Adrenal gland (tissue), 12 donors: ENCODE measurements around the gene BLMH. TPM values are rescaled to one million over a fixed set of nuclear protein-coding genes. Genes with fewer than 3 reads are reported as not detected.

Experiments
- DNase-seq, 7 donors: peaks; one replicate each; pipeline ENCODE4 v3.0.0-alpha.2; 2019 to 2020
- H3K27ac ChIP-seq, 5 donors: fragments of 200-600 bp; sonication (generic) in 4 of 5; 1 replicate in 3 of 5; 2 replicates in 2 of 5; pipeline versions ENCODE4 v1.5.1 to v1.8.0; 2016 to 2020; ENCODE audit warnings: mild to moderate bottlenecking in 1 of 5
- H3K27me3 ChIP-seq: fragments of 200-600 bp; 2 replicates; pipeline ENCODE4 v1.8.0; 2021
- H3K36me3 ChIP-seq, 2 donors: fragments of 200-600 bp; replicated peaks in 1 of 2; 1 replicate in 1 of 2; 2 replicates in 1 of 2; pipeline versions ENCODE4 v1.5.1 to v1.8.0; 2018 to 2022
- H3K4me1 ChIP-seq, 2 donors: fragments of 200-600 bp; replicated peaks in 1 of 2; 1 replicate in 1 of 2; 2 replicates in 1 of 2; pipeline versions ENCODE4 v1.5.1 to v1.8.0; 2018 to 2021
- H3K4me3 ChIP-seq, 4 donors: fragments of 200-600 bp; sonication (generic) in 3 of 4; one replicate each; pipeline ENCODE4 v1.5.1; 2016 to 2018
- H3K9me3 ChIP-seq, 3 donors: fragments of 200-600 bp; sonication (generic) in 1 of 3; replicated peaks in 1 of 3; 1 replicate in 2 of 3; 2 replicates in 1 of 3; pipeline versions ENCODE4 v1.5.1 to v1.8.0; 2016 to 2021
- POLR2A ChIP-seq, 2 donors: fragments of 450-650 bp; IDR thresholded peaks; one replicate each; pipeline ENCODE4 v1.6.1; 2017; ENCODE audit warnings: antibody characterized with exemption in 2 of 2, mild to moderate bottlenecking in 2 of 2, moderate library complexity in 1 of 2
- WGBS, 4 donors: extraction: QIAGEN DNeasy Blood & Tissue Kit in 2 of 4; methylation state at CpG; one replicate each; pipeline versions ENCODE4 v1.1.5 to v1.1.7; 2013 to 2017; 5-methylcytosine and 5-hydroxymethylcytosine counted together
- intact Hi-C, 2 donors: fragments of 100-400 bp; cut with DNase I; formaldehyde crosslinking; loops; one replicate each; pipeline versions ENCODE4 v1.14.1 to v1.15.0; 2022 to 2023
- polyA plus RNA-seq, 3 donors: library from polyadenylated mRNA; stranded (reverse); fragments of 200-250 nt in 2 of 3; fragments of 350-450 nt in 1 of 3; fragmentation: Illumina TruSeq in 1 of 3; extraction: RNeasy Lipid Tissue Mini Kit (QIAGEN cat#74804) in 1 of 3; gene quantifications; one replicate each; pipeline ENCODE4 v1.2.3, GENCODE V29; 2013 to 2014
- small RNA-seq, 2 donors: library from RNA; depleted of rRNA; stranded (forward); fragments of <200 nt; gene quantifications; one replicate each; pipeline ENCODE3, GENCODE V24; 2016
- total RNA-seq, 9 donors: library from RNA; depleted of rRNA in 4 of 9; stranded (reverse); fragments of >200 nt in 4 of 9; fragments of 120-200 nt in 1 of 9; fragmentation: NEBNext Ultra II Directional in 1 of 9; extraction: Animal tissue kit (Norgen Biotek cat#: 25700) in 1 of 9; gene quantifications; one replicate each; pipeline versions ENCODE4 v1.1.0 to v1.2.4, GENCODE V29; 2013 to 2023
- TF ChIP-seq, protein P1 (sequence below), 6 experiments: fragments of 450-650 bp in 4 of 6; fragments of 200-600 bp in 2 of 6; sonication (generic) in 1 of 6; IDR thresholded peaks; 1 replicate in 5 of 6; 2 replicates in 1 of 6; pipeline versions ENCODE4 v1.5.1 to v1.8.0; 2016 to 2021; ENCODE audit warnings: antibody characterized with exemption in 6 of 6, mild to moderate bottlenecking in 2 of 6, moderate library complexity in 1 of 6
- donor health status: healthy with polysubstance abuse.
- donor health status: Bipolar disorder and iron deficiency.
- donor health status: DM: yes; HTN: yes; CAD: no.
- donor health status: DM: no; HTN: no; CAD: no.
- donor health status: DM: no; HTN: no; CAD: no.
- donor health status: DM: yes; HTN: yes; CAD: no.

The BLMH gene
- total and polyA plus RNA-seq, 12 donors = 12.1 to 41.7 (median 18.9) TPM

DNA sequence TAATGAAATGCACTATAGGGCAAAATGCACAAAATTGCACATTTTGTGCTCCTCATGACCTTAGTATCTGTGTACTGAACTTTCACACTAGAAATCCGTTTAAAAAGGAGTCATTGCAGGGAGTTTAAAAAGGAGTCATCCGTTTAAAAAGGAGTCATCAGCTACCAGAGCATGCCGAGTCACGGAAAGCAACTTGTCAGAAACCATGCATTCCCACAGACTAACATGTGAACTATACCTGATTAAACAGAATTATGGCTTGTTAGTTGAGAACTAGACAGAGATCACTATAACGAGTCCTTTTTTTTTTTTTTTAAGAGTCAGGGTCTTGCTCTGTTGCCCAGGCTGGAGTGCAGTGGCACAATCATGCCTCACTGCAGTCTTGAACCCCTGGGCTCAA is 92.1 kb downstream of the BLMH start:
- no peaks in the 10 kb centered on the region for H3K9me3 ChIP-seq
- H3K4me3 ChIP-seq = no peak overlapping the region
- intact Hi-C loops = no loop called here
- WGBS, 4 donors = 69 to 75% (median 72%) methylated on average over 5 of the region's 5 CpGs
- DNase-seq = peak in 1 of 7 donors; percentile 4
- no peaks in the 10 kb centered on the region for H3K36me3 ChIP-seq
- H3K4me1 ChIP-seq = no peaks in the 10 kb centered on the region
- no peak overlapping the region for H3K27ac ChIP-seq
- no peaks in the 10 kb centered on the region for H3K27me3 ChIP-seq
- TF ChIP-seq, protein P1, sequence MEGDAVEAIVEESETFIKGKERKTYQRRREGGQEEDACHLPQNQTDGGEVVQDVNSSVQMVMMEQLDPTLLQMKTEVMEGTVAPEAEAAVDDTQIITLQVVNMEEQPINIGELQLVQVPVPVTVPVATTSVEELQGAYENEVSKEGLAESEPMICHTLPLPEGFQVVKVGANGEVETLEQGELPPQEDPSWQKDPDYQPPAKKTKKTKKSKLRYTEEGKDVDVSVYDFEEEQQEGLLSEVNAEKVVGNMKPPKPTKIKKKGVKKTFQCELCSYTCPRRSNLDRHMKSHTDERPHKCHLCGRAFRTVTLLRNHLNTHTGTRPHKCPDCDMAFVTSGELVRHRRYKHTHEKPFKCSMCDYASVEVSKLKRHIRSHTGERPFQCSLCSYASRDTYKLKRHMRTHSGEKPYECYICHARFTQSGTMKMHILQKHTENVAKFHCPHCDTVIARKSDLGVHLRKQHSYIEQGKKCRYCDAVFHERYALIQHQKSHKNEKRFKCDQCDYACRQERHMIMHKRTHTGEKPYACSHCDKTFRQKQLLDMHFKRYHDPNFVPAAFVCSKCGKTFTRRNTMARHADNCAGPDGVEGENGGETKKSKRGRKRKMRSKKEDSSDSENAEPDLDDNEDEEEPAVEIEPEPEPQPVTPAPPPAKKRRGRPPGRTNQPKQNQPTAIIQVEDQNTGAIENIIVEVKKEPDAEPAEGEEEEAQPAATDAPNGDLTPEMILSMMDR (IDR thresholded peaks at IDR 0.05) = no peak
- no peak for TF ChIP-seq POLR2A (IDR thresholded peaks at IDR 0.05)

Small RNA genes within 50 kb of the gene (small RNA-seq; reads per million reads assigned to genes)
- gene RF00154 = 158 to 161 reads per million in 2 donors
- 0 reads per million in 2 donors for gene RNU6-1267P

Other genes starting within 250 kb of the BLMH start
- 10 to 100 TPM in 8 of 9 donors, 1 to 10 TPM in 1; 8.9 to 60.6 (median 21.2) TPM for gene NSRP1, start 175.1 kb downstream of the BLMH start, total RNA-seq
- gene NSRP1, start 175.1 kb downstream of the BLMH start, polyA plus RNA-seq = 10 to 100 TPM; 19.2 to 63.6 (median 36.0) TPM
- gene SLC6A4, start 56.2 kb downstream of the BLMH start, total RNA-seq = under 1 TPM in 6 of 9 donors, not detected in 3; 0.03 to 0.67 (median 0.25) TPM
- under 1 TPM; 0.05 to 0.13 (median 0.08) TPM for gene SLC6A4, start 56.2 kb downstream of the BLMH start, polyA plus RNA-seq
- gene TMIGD1, start 42.1 kb upstream of the BLMH start, total RNA-seq = not detected
- gene TMIGD1, start 42.1 kb upstream of the BLMH start, polyA plus RNA-seq = not detected
- 10 to 100 TPM; 27.2 to 52.8 (median 35.1) TPM for gene CPD, start 87.0 kb upstream of the BLMH start, total RNA-seq
- 10 to 100 TPM in 1 of 3 donors, 1 to 10 TPM in 2; 4.2 to 22.2 (median 5.1) TPM for gene CPD, start 87.0 kb upstream of the BLMH start, polyA plus RNA-seq
- 10 to 100 TPM; 29.6 to 96.0 (median 50.2) TPM for gene GOSR1, start 185.5 kb upstream of the BLMH start, total RNA-seq
- gene GOSR1, start 185.5 kb upstream of the BLMH start, polyA plus RNA-seq = 10 to 100 TPM; 15.4 to 71.1 (median 21.3) TPM